ENCODE data around the gene PHC2.

The PHC2 gene

GRCh38 chr1:33322870-33323585, 107.9 kb downstream of the PHC2 start:
- TF ChIP-seq OSR1 (CRISPR knock-in tag; IDR thresholded peaks at IDR 0.05) = no peak
- ATAC-seq = no peak

GRCh38 chr1:33322109-33322508, 108.8 kb downstream of the PHC2 start:
- TF ChIP-seq ZFP3 (CRISPR knock-in tag; IDR thresholded peaks at IDR 0.05) (no peak), POU6F1 (CRISPR knock-in tag; IDR thresholded peaks at IDR 0.05; ENCODE audit: borderline replicate concordance, low read depth) (no peak), ZFP30 (CRISPR knock-in tag; IDR thresholded peaks at IDR 0.05) (no peak), PATZ1 (CRISPR knock-in tag; IDR thresholded peaks at IDR 0.05; ENCODE audit: borderline replicate concordance) (no peak), PPARA (CRISPR knock-in tag; IDR thresholded peaks at IDR 0.05; ENCODE audit: borderline replicate concordance) (no peak), ZNF70 (CRISPR knock-in tag; IDR thresholded peaks at IDR 0.05) (no peak), BACH2 (CRISPR knock-in tag; IDR thresholded peaks at IDR 0.05; ENCODE audit: borderline replicate concordance) (no peak), SNAI2 (CRISPR knock-in tag; IDR thresholded peaks at IDR 0.05) (no peak), CREB5 (CRISPR knock-in tag; IDR thresholded peaks at IDR 0.05; ENCODE audit: low read depth) (no peak)
- no peak for ATAC-seq

GRCh38 chr1:33321178-33321577, 109.7 kb downstream of the PHC2 start:
- TF ChIP-seq RARB (CRISPR knock-in tag; IDR thresholded peaks at IDR 0.05) (0 out of 2 replicates have a peak, but pooled peaks have one; percentile 31), PPARA (CRISPR knock-in tag; IDR thresholded peaks at IDR 0.05; ENCODE audit: borderline replicate concordance) (no peak), OSR1 (CRISPR knock-in tag; IDR thresholded peaks at IDR 0.05) (no peak)
- peak; percentile 2; the same call in 2 of the 3 replicates for ATAC-seq

GRCh38 chr1:33320619-33321165, 110.2 kb downstream of the PHC2 start, which contains the start of gene A3GALT2:
Gene A3GALT2 (minus strand): TSS chr1:33321098. CDS start chr1:33321098, 0 bp downstream.
- peak; percentile 9 for ATAC-seq
- TF ChIP-seq ESRRG (CRISPR knock-in tag; IDR thresholded peaks at IDR 0.05) = no peak
- no peak for TF ChIP-seq CSRNP3 (CRISPR knock-in tag; IDR thresholded peaks at IDR 0.05)
- TF ChIP-seq TSHZ2 (CRISPR knock-in tag; IDR thresholded peaks at IDR 0.05) = no peak
- no peak for TF ChIP-seq ZNF565 (CRISPR knock-in tag; conservative IDR thresholded peaks at IDR 0.05; ENCODE audit: low read depth)
- no peak for TF ChIP-seq PPARA (CRISPR knock-in tag; IDR thresholded peaks at IDR 0.05; ENCODE audit: borderline replicate concordance)
- no peak for TF ChIP-seq GLIS3 (CRISPR knock-in tag; IDR thresholded peaks at IDR 0.05)
- no peak for TF ChIP-seq CSDC2 (CRISPR knock-in tag; IDR thresholded peaks at IDR 0.05)
- TF ChIP-seq ZNF8 (CRISPR knock-in tag; IDR thresholded peaks at IDR 0.05) = no peak
- TF ChIP-seq ZFP3 (CRISPR knock-in tag; IDR thresholded peaks at IDR 0.05) = no peak
- TF ChIP-seq TCF4 (CRISPR knock-in tag; IDR thresholded peaks at IDR 0.05; ENCODE audit: borderline replicate concordance) = no peak
- no peak for TF ChIP-seq ISL1 (CRISPR knock-in tag; IDR thresholded peaks at IDR 0.05)
- no peak; the same call in 1 of the 2 replicates for TF ChIP-seq RARB (CRISPR knock-in tag; IDR thresholded peaks at IDR 0.05)
- no peak for TF ChIP-seq POU6F1 (CRISPR knock-in tag; IDR thresholded peaks at IDR 0.05; ENCODE audit: borderline replicate concordance, low read depth)
- TF ChIP-seq OSR1 (CRISPR knock-in tag; IDR thresholded peaks at IDR 0.05) = no peak
- TF ChIP-seq ZNF70 (CRISPR knock-in tag; IDR thresholded peaks at IDR 0.05) = no peak
- TF ChIP-seq ZC3H10 (CRISPR knock-in tag; IDR thresholded peaks at IDR 0.05) = no peak
- TF ChIP-seq PATZ1 (CRISPR knock-in tag; IDR thresholded peaks at IDR 0.05; ENCODE audit: borderline replicate concordance) = no peak
